ENCODE results near the gene EPS8L1.
"Not testable (repeated sequence)": the region's sequence is repeated elsewhere in the genome, so short reads cannot be mapped to it uniquely, and the experiment has no call there.

Gene EPS8L1

DNA sequence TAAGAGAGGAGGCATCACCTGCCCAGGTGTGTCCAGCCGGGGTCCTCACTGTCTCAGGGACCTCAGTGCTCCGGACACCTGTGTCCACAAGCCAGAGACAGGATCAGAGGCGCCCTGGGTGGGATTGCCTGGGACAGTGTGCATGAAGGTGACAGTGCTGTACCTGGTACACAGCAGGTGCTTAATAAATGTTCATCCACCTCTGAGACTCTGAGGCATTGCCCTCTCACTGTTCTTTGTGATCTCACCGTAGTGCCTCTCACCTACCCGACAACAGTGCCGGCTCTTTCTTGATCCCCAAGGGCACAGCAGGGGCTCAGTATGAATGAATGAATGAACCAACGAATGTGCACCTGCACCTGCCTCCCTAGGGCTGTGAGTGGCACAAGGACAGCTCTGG, 21.9 kb upstream of the EPS8L1 start:
- DNase-seq: no peak

DNA sequence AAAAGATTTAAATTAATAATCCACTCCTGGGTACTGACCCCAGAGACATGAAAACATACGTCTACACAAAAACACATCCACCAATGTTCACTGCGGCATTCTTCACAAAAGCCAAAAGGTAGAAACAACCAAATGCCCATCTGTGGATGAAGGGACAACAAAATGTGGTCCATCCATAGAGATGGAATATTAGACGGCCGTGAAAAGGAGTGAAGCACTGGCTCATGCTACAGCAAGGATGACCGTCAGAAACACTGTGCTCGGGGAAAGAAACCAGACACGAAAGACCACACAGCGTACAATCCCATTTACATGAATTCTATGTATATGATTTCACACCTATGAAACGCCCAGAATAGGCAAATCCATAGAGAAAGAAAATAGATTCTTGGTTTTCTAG, 18.8 kb upstream of the EPS8L1 start:
- no peak for DNase-seq

GRCh38 chr19:55058781-55059610, 16.7 kb upstream of the EPS8L1 start:
- no peak for DNase-seq

GRCh38 chr19:55060287-55060686, 15.4 kb upstream of the EPS8L1 start:
- not testable (repeated sequence) for DNase-seq

DNA sequence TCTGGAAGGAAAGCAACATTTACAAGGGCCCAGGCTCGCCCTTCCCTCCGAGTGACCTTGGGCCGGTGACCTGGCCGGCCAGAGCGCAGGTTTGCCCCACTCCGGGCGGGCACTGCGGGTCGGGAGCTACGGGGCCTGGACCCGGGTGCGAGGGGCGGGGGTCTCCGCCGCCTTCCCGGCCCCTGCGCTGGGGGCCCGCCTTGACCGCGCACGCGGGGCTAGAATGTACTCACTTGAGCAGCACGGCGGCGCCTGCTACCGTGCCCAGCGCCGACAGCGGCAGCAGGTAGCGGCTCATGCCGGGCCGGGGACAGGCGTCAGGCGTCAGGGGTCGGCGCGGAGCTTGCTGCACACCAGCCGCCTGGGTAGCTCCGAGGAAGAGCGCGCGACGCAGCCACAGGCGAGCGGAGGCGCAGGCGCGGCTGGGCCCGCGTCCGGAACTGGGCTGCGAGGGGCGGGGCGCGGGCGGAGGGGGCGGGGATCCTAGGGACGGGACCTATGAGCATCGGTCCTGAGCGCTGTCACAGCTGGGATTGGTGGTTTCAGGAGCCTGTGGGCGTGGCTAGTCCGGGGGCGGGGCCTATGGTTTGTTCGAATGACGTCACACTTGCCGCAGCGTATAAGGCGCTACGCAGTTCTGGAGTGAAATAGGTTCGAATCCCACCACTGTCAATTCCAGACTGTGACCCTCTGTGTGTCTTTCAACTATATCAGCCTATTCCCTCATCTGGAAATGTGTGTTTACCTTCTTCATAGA, 12.8 kb upstream of the EPS8L1 start, which contains the start of gene RDH13:
TSS of gene RDH13 (minus strand) at position 414 of the 757 bp plus-strand sequence. CDS start at position 298, 116 bp downstream.
- DNase-seq: peak; percentile 90

- DNase-seq: no peak
Measured at GRCh38 chr19:55063492-55063843, 12.2 kb upstream of the EPS8L1 start.

- DNase-seq: not testable (repeated sequence)
Measured at GRCh38 chr19:55065516-55065915, 10.2 kb upstream of the EPS8L1 start.

- DNase-seq: no peak
Measured at GRCh38 chr19:55066107-55066709, 9.5 kb upstream of the EPS8L1 start.

DNA sequence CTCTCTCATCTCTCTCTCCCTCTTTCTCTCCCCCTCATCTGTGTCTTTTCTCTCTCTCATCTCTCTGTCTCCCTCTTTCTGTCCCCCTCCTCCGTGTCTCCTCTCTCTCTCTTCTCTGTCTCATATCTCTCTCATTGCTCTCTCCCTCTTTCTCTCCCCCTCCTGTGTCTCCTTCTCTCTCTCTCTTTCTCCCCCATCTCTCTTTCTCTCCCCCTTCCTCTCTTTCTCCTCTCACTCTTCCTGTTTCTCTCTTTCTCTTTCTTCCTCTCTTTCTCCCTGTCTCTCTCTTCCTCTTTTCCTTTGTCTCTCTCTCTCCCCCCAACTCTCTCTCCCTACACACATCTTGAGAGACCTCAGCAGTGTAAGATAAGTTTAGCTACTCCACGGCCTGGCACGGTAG, 7.8 kb upstream of the EPS8L1 start:
- no peak for DNase-seq

GRCh38 chr19:55068950-55069864, 6.5 kb upstream of the EPS8L1 start:
- no peak for DNase-seq

GRCh38 chr19:55069865-55070197, 5.8 kb upstream of the EPS8L1 start:
- DNase-seq: no peak

- DNase-seq: no peak
Measured at GRCh38 chr19:55070466-55071128, 5.1 kb upstream of the EPS8L1 start.

DNA sequence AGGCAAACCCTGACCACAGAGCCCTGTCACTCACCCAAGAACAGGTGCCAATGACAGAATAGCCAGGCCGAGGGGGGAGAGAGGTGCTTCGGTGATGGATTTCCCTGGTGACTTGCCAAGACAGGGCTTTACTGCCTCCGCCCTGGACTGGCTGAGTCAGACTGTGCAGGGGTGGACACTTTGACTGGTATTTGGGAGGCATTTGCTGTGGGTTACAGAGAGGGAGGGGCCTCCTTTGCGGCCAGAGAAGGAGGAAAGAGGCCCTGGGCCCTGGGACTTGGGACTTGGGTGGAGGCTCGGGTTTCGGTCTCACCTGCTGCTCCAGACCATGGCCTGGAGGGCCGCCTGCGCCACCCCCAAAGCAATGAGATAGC, 4.6 kb upstream of the EPS8L1 start:
- no peak for DNase-seq

GRCh38 chr19:55071913-55072312, 3.8 kb upstream of the EPS8L1 start:
- no peak for DNase-seq

DNA sequence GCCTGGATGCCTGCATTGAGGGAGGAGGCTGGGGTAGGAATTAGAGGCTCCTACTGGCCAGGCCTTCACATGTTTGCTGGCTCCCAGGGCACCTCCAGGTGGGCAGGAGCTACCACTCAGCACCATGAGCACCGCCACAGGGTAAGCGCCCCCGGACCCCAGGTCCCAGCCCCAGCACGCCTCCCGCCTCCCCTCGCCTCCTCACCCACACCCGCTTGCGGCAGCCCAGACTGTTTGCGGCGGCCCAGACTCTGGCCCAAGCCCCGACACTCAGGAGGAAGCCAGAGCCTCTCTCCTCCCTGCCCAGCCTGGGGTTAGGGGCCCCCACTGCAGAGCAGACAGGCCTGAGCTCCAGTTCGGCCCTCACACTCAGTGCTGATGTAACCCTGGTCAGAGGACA, 652 bp downstream of the EPS8L1 start:
- DNase-seq: no peak

DNA sequence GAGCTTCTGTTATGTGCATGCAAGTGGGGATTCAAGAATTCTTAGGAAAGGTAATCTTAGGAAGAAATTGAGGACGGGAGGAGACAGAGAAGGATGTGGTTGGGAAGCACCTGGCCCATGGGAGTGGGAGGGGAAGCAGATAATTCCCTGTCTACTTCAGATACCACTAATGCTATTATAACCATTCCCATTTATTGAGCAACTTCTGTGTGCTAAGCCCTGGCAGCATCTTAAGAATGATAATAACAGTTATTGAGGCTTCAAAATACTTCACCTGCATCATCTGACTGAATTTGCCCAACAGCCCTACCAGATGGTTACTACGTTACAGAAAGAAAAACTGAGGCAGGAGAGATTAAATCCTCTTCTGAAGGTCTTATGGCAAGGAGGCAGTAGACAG, 1.4 kb downstream of the EPS8L1 start:
- no peak for DNase-seq

DNA sequence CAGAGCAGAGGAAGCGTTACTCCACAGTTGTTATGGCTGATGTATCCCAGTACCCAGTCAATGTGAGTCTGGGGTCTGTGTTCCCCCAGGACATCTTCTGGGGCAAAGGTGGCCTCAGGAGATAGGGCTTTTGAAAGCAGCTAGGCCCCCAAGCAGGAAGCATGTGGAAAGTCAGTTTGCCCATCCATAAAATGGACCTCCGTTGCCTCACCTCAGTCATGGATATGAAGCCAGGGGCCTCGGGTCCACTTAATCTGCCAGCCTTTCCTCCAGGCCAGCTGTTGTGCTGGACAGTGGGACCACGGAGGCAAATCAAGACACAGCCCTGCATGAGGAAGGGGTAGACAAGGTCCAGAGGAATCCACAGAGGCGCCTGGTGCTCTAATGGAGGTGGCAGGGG, 3.3 kb downstream of the EPS8L1 start:
- no peak for DNase-seq

DNA sequence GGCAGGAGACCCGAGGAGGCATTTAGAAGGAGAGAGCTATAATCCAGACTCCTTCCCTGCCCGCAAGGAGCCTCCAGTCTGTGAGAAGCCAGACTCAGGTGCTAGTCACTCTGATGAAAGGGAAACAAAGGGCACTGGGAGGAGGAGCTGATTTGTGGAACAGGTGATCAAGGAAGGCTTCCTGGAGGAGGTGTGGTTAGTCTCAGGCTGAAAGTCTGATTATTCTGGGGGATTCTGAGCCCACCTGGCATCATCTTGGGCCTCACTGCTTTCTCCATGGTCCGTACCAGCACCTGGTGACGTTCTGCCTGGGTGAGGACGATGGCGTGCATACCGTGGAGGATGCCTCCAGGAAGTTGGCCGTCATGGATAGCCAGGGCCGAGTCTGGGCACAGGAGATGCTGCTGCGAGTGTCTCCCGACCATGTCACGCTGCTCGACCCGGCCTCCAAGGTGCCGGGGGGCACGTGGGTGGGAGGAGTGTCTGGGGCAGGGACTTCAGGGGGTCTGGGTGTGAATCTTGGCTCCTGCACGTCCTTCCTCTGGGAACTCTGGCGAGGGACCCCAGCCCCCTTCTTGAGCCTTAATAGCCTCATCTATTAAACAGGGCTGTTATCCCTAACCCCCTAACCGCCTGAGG, 3.9 kb downstream of the EPS8L1 start:
- no peak for DNase-seq

- DNase-seq: peak; percentile 75
Measured at GRCh38 chr19:55080121-55080967, 4.7 kb downstream of the EPS8L1 start.

- peak; percentile 42 for DNase-seq
Measured at GRCh38 chr19:55080968-55081769, 5.5 kb downstream of the EPS8L1 start.
